HG03439 (cell line): ENCODE data around the gene WDR27.
"Not testable (repeated sequence)": the region's sequence is repeated elsewhere in the genome, so short reads cannot be mapped to it uniquely, and the experiment has no call there.

Experiments
- ATAC-seq: cut with Tn5 transposase; IDR thresholded peaks from one replicate; pipeline ENCODE4 v1.9.1; 2021; ENCODE audit warnings: mild to moderate bottlenecking, moderate library complexity; ENCODE audit not compliant: unreplicated experiment

The WDR27 gene

GRCh38 chr6:169664227-169664626 lies 37.6 kb downstream of the WDR27 start:
- no peak for ATAC-seq

DNA sequence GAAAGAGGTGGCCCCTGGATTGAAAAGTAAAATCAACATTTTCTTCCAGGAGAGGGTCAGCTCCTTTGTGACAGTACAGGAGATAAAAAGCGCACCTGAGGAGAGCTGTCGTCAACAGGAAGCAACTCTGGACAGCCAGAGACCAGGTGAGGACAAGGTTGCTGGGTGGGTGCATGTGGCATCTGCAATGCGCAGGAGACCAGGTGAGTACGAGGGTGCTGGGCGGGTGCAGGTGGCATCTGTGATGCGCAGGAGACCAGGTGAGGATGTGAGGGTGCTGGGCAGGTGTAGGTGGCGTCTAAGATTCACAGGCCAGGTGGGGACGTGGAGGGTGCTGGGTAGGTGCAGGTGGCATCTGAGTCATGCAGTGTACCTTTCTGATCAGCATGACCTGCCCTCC lies 38.4 kb downstream of the WDR27 start:
- no peak for ATAC-seq

DNA sequence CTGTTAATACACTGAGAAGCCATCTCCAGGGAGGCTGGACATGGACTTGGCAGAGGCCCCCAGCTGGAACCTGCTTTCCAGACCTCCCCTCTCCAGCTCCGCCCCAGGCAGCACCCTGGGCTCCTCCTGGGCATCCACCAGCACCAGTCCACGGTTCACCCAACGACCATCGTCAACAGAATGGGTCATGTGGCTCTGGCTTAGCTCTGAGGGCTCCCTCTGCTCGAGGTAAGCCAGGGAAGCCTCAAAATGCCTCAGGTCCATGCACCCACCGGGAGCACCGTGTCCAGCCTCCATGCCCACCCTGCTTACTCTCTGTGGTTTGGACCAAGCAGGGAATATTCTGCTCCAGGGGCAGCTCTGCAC lies 40.5 kb downstream of the WDR27 start:
- no peak for ATAC-seq

DNA sequence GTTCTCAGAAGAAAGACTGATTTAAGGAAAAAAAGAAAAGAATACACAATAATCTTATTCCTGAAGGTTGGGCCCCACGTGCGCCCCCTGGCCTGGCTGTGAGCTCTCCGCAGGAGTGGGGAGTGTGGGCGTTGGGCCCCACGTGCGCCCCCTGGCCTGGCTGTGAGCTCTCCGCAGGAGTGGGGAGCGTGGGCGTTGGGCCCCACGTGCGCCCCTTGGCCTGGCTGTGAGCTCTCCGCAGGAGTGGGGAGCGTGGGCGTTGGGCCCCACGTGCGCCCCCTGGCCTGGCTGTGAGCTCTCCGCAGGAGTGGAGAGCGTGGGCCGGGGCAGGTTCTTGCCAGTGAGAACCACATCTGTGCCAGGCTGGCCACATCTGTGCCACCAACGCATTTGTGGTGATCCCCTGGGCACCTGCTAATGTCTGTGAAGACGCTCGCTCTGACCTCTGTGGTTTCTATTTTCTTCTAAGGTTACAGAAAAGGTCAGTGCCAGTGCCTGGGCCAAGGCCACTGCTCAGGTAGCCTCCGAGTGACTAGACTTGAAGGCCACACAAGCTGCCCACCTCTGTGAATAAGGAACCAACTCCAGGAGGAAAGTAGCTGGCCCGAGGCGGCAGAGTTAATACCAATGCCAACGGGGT lies 41.0 kb downstream of the WDR27 start:
- no peak for ATAC-seq

GRCh38 chr6:169659820-169660610 lies 41.8 kb downstream of the WDR27 start:
- no peak for ATAC-seq

DNA sequence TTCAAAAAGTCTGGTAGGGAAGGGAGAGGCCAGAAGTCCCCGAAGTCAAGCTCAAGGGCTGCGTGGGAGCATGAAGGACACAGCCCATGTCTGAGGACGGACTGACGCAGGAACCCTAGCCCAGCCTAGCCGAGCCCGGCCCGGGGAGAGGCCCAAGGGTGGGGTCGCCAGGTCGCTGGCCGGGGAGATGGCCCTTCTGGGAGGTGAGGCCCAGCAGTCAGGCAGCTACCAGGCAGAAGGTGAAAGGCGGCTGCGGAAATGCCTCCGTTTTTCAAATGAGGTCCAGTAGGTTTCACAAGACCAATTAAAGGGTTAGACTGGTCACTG lies 44.6 kb downstream of the WDR27 start:
- no peak for ATAC-seq

- no peak for ATAC-seq
Measured at GRCh38 chr6:169656546-169657283, 45.1 kb downstream of the WDR27 start.

- ATAC-seq = peak; percentile 85
Measured at GRCh38 chr6:169654598-169655391, 47.0 kb downstream of the WDR27 start.

- no peak for ATAC-seq
Measured at GRCh38 chr6:169653691-169654090, 48.1 kb downstream of the WDR27 start.

DNA sequence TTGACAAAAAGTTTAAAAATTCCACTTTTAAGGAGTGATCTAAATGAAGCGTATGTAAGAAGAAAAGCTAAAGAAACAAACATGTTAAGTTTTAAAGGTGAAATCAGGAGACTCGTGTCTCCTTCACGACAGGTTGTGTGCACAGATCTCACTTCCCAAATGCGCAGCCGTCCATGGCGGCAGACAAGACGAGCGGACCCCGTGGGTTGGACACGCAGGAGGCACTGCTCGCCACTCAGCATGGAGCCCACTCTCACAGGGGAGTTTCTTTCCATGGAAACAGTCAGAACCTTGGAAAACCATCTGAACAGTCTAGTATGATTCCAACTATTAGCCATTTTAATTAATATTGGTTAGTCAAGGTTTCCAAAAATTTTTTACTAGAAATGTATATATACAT lies 48.9 kb downstream of the WDR27 start:
- ATAC-seq = no peak

DNA sequence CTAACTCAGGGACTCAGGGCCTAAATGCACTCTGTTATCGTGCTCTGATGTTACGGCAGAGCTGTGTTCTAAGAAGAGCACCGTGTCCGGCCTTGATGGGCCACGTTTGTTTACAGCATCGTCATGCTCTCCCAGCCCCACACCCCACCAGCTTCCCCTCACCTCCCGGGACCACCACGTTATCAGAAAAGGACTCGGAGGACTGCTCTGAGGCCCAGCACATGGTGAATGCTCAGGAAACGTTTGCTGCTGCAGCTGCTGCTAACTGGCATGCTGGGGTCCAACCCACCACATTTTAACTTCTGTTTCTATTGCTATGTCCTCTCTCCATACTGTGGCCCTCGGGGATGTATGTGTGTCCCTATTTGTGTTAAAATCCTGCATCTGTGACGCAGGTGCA lies 50.3 kb downstream of the WDR27 start:
- ATAC-seq = no peak

DNA sequence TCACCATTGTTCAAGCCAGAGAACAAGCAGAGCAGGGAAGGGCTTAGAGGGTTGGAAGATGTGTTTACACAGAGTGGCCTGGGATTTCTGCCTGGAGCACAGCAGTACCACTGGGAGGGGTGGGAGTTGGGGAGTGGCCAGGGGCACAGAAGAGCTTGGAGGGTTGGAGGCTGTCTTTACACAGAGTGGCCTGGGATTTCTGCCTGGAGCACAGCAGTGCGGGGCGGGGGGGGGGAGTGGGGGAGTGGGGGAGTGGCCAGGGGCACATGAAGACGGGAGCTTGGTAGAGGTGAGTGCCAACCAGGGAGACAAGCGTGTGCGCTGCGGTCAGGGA lies 50.9 kb downstream of the WDR27 start:
- no peak for ATAC-seq

DNA sequence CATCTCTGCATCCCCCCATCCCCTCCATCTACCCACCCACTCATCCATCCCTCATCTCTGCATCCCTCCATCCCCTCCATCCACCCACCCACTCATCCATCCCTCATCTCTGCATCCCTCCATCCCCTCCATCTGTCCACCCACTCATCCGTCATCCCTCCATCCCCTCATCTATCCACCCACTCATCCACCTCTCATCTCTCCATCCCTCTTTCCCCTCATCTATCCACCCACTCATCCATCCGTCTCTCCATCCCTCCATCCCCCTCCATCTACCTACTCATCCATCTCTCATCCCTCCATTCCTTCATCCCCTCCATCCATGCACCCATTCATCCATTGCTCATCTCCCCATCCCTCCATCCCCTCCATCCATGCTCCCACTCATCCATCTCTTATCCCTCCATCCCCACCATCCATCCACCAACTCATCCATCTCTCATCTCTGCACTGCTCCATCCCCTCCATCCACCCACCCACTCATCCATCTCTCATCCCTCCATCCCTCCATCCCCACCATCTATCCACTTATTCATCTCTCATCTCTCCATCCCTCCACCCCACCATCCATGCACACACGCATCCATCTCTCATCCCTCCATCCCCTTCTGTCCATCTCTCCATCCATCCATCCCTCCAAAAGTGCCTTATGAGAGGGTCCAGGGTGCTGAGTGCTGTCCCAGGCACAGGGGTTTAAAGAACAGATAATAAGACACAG lies 51.4 kb downstream of the WDR27 start:
- ATAC-seq = no peak

- no peak for ATAC-seq
Measured at GRCh38 chr6:169648617-169649016, 53.2 kb downstream of the WDR27 start.

DNA sequence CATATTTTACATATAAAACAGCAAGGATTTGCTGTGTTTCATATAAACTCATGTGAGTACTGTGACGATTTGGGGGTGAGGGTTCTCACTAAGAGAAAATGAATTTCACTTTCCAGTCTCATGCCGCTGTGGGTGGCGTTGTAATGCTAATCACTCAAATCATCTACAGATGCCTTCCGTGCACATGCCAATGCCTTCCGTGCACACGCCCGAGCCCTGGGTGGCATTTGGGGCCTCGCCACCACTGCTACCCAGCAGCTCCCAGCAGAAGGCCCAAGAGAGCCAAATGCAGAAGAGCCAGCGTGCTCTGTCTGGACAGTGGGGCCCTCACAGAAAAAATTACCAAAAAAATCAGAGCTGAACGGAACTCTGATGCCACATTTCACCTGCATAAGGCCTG lies 53.7 kb downstream of the WDR27 start:
- ATAC-seq = no peak

DNA sequence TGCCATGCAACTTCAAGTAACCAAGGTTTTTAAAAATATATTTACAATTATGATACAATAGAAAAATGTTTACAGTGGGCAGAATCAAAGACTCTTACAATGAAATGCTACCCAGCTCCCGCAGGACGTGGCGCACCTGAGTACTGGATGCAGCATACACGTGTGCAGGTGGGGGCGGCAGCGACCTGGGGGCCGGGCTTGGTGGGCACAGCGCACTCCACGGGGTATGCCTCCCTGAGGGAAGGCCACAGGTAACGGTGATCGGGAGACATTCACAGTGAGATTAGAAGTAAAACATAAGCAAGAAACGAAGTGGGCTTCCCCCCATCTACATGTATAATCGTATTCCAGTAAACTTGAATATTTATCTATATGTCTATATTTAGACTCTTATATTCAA lies 54.2 kb downstream of the WDR27 start:
- ATAC-seq = no peak

GRCh38 chr6:169646906-169647567 lies 54.8 kb downstream of the WDR27 start:
- ATAC-seq = no peak

DNA sequence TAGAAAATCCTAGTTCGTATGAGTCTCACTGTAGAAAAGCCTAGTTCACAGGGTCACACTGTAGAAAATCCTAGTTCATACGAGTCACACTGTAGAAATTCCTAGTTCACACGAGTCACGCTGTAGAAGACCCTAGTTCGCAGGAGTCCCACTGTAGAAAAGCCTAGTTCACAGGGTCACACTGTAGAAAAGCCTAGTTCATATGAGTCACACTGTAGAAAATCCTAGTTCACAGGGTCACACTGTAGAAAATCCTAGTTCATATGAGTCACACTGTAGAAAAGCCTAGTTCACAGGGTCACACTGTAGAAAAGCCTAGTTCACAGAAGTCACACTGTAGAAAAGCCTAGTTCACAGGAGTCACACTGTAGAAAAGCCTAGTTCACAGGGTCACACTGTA lies 56.4 kb downstream of the WDR27 start:
- not testable (repeated sequence) for ATAC-seq

DNA sequence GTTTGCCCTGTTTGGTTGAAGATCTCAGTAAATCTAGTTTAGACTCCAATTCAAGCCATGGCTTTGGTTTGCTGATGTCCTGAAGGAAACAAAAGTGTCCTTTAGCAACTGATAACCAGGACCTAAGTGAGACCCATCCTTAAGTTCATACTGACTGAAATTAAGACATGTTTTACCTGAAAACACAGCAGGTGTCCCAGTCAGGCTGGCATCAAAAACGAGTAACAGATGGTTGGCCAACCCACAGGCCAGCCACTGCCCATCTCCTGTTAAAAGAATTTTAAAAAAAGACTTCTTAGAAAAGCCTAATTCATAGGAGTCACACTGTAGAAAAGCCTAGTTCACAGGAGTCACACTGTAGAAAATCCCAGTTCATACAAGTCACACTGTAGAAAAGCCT lies 58.3 kb downstream of the WDR27 start:
- ATAC-seq = no peak

DNA sequence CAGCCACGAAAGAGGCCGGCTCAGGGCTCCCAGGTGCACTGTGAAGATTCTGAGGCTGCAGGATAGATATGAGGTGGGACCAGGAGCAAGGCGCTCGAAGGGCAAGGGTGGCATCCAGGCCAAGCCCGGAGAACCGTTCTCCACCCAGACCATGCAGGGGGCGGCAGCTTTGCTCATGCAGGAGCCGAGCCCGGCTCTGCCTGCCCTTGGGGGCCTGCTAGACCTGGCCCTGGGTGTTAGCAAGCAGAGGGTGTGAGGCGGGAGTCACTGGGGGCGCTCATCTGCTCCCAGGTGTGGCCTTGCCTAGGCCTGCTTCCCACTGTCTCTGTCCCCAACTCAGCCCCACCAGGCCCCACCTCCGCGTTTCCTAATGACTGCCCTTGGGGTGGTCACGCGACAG lies 59.4 kb downstream of the WDR27 start:
- no peak for ATAC-seq
